ENCODE data around the gene ABCB11.

DNA sequence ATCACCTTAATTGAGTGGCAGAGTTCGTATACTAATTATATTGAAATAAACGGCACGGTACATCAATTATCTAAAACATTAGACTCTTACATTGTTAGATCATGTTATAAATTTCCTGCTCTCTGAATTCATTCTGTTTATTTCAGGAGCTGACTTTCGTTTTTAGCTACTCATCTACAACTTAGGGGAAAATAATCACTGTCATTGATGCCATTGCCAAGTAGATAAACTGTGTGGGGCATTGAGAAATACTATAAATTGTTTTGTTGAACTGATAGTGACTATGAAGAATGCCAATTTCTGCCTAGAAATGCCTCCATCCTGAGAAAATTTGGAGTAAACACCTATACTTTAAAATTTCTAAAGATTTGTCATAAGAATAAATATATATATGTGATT, 17.5 kb downstream of the ABCB11 start:
- TF ChIP-seq, protein P1, sequence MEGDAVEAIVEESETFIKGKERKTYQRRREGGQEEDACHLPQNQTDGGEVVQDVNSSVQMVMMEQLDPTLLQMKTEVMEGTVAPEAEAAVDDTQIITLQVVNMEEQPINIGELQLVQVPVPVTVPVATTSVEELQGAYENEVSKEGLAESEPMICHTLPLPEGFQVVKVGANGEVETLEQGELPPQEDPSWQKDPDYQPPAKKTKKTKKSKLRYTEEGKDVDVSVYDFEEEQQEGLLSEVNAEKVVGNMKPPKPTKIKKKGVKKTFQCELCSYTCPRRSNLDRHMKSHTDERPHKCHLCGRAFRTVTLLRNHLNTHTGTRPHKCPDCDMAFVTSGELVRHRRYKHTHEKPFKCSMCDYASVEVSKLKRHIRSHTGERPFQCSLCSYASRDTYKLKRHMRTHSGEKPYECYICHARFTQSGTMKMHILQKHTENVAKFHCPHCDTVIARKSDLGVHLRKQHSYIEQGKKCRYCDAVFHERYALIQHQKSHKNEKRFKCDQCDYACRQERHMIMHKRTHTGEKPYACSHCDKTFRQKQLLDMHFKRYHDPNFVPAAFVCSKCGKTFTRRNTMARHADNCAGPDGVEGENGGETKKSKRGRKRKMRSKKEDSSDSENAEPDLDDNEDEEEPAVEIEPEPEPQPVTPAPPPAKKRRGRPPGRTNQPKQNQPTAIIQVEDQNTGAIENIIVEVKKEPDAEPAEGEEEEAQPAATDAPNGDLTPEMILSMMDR (IDR thresholded peaks at IDR 0.05; ENCODE audit: low read depth, low read length, missing input control): no peak
- TF ChIP-seq, protein P2, sequence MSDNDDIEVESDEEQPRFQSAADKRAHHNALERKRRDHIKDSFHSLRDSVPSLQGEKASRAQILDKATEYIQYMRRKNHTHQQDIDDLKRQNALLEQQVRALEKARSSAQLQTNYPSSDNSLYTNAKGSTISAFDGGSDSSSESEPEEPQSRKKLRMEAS (IDR thresholded peaks at IDR 0.05): no peak
- TF ChIP-seq, protein P3, sequence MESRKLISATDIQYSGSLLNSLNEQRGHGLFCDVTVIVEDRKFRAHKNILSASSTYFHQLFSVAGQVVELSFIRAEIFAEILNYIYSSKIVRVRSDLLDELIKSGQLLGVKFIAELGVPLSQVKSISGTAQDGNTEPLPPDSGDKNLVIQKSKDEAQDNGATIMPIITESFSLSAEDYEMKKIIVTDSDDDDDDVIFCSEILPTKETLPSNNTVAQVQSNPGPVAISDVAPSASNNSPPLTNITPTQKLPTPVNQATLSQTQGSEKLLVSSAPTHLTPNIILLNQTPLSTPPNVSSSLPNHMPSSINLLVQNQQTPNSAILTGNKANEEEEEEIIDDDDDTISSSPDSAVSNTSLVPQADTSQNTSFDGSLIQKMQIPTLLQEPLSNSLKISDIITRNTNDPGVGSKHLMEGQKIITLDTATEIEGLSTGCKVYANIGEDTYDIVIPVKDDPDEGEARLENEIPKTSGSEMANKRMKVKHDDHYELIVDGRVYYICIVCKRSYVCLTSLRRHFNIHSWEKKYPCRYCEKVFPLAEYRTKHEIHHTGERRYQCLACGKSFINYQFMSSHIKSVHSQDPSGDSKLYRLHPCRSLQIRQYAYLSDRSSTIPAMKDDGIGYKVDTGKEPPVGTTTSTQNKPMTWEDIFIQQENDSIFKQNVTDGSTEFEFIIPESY (IDR thresholded peaks at IDR 0.05): no peak
- TF ChIP-seq SP1 (IDR thresholded peaks at IDR 0.05) (no peak), RXRA (IDR thresholded peaks at IDR 0.05) (no peak), GABPA (IDR thresholded peaks at IDR 0.05 in 1 of 2, conservative IDR thresholded peaks at IDR 0.05 in 1 of 2) (no peak), YY1 (IDR thresholded peaks at IDR 0.05) (no peak), JUND (IDR thresholded peaks at IDR 0.05) (no peak), RAD21 (IDR thresholded peaks at IDR 0.05) (no peak), TAF1 (conservative IDR thresholded peaks at IDR 0.05) (no peak)
- TF ChIP-seq, protein P4, sequence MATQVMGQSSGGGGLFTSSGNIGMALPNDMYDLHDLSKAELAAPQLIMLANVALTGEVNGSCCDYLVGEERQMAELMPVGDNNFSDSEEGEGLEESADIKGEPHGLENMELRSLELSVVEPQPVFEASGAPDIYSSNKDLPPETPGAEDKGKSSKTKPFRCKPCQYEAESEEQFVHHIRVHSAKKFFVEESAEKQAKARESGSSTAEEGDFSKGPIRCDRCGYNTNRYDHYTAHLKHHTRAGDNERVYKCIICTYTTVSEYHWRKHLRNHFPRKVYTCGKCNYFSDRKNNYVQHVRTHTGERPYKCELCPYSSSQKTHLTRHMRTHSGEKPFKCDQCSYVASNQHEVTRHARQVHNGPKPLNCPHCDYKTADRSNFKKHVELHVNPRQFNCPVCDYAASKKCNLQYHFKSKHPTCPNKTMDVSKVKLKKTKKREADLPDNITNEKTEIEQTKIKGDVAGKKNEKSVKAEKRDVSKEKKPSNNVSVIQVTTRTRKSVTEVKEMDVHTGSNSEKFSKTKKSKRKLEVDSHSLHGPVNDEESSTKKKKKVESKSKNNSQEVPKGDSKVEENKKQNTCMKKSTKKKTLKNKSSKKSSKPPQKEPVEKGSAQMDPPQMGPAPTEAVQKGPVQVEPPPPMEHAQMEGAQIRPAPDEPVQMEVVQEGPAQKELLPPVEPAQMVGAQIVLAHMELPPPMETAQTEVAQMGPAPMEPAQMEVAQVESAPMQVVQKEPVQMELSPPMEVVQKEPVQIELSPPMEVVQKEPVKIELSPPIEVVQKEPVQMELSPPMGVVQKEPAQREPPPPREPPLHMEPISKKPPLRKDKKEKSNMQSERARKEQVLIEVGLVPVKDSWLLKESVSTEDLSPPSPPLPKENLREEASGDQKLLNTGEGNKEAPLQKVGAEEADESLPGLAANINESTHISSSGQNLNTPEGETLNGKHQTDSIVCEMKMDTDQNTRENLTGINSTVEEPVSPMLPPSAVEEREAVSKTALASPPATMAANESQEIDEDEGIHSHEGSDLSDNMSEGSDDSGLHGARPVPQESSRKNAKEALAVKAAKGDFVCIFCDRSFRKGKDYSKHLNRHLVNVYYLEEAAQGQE (IDR thresholded peaks at IDR 0.05): no peak
- TF ChIP-seq, protein P5, sequence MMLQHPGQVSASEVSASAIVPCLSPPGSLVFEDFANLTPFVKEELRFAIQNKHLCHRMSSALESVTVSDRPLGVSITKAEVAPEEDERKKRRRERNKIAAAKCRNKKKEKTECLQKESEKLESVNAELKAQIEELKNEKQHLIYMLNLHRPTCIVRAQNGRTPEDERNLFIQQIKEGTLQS (IDR thresholded peaks at IDR 0.05): no peak
